ENCODE measurements around the gene CACNG3. TPM values are rescaled to one million over a fixed set of nuclear protein-coding genes. Genes with fewer than 3 reads are reported as not detected.

Gene CACNG3
- total RNA-seq, 1 experiment from 2014 or later: not detected

DNA sequence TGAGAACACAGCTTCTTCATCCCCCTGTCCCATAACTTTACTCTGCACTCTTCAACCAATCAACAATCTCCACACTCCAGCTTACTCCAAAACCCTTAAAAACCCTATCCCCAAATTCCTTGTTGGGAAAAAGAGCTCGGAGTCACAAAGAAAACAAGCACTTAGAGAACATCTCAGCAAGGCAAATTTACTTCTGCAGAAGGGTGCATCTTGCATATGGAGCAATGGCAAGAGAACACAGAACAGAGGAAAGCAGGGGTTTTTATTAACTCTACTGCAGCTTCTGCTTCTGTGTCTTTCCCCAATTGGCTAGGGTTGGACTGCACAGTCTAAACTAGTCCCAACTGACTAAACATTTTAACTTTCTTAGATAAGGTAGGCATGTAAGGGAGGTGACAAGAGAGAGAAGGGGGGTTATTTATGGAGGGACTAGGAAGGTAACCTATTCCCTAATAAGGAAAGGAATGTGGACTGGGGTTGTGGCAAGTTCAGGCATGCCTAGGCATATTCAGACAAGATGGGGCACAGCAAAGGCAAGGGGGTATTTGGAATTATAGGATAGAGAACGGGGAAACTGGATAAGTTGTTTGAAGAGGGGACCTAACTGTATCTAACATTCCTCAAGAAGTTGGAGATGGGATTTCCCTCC lies 125.5 kb downstream of the CACNG3 start:
- no peak overlapping the region for H3K4me2 ChIP-seq (ENCODE audit: insufficient read depth, insufficient read length, low read length)
- H2BK20ac ChIP-seq (ENCODE audit: low read depth, low read length, poor library complexity, severe bottlenecking): no peak overlapping the region
- H2AK5ac ChIP-seq (ENCODE audit: insufficient read length, low read length): no peak overlapping the region
- no peaks in the 10 kb centered on the region for H3K23me2 ChIP-seq (ENCODE audit: insufficient read length, low read depth, low read length, poor library complexity, severe bottlenecking)
- no peak overlapping the region for H3K18ac ChIP-seq (ENCODE audit: insufficient read length, low read depth, low read length)
- no peak for TF ChIP-seq CTCF (conservative IDR thresholded peaks at IDR 0.05)
- H4K20me1 ChIP-seq (ENCODE audit: control insufficient read depth, insufficient read depth, insufficient read length): no peaks in the 10 kb centered on the region
- H3K14ac ChIP-seq (ENCODE audit: insufficient read depth, low read length): no peak overlapping the region
- peak; percentile 40 for DNase-seq
- H3T11ph ChIP-seq (ENCODE audit: low read length): no peak overlapping the region
- no peak overlapping the region for H2AFZ ChIP-seq (ENCODE audit: low read length)
- H2BK12ac ChIP-seq (ENCODE audit: insufficient read length, low read depth, low read length): no peak overlapping the region
- H2BK120ac ChIP-seq (ENCODE audit: low read depth, low read length, poor library complexity, severe bottlenecking): no peak overlapping the region
- no peak overlapping the region for H3K23ac ChIP-seq (ENCODE audit: insufficient read length, low read depth, low read length)
- no peaks in the 10 kb centered on the region for H3K79me1 ChIP-seq (ENCODE audit: insufficient read depth, low read depth, low read length, poor library complexity, severe bottlenecking)
- H3K27me3 Mint-ChIP-seq (ENCODE audit: low read depth): peaks cover 49% of the 10 kb centered on the region
- H3K27ac Mint-ChIP-seq: no peak overlapping the region
- peaks cover 6% of the 10 kb centered on the region for H3K4me1 ChIP-seq (ENCODE audit: insufficient read depth, low read length)
- H3K27ac ChIP-seq (ENCODE audit: insufficient read length, low read depth, low read length): peak overlapping the region; percentile 60
- H3K9me3 ChIP-seq (ENCODE audit: control insufficient read depth, low read depth, low read length): peaks cover 16% of the 10 kb centered on the region
- peaks cover 30 to 36% (median 31%) of the 10 kb centered on the region in 3 experiments for H3K36me3 Mint-ChIP-seq (ENCODE audit: insufficient read depth in 1 of 3, low read depth in 3 of 3)
- no CpG with 5 or more reads among the region's 2 CpGs for WGBS (ENCODE audit: extremely low coverage, insufficient read length, low lambda C conversion rate)
- H3K27me3 ChIP-seq (ENCODE audit: insufficient read depth, low read length): no peaks in the 10 kb centered on the region
- no peak overlapping the region for H2BK15ac ChIP-seq (ENCODE audit: low read depth, low read length)
- H3K79me2 ChIP-seq (ENCODE audit: insufficient read depth, low read length): no peaks in the 10 kb centered on the region
- H3K9me3 Mint-ChIP-seq: peaks cover 52 to 53% of the 10 kb centered on the region in 2 experiments
- H4K5ac ChIP-seq (ENCODE audit: insufficient read length, low read depth, low read length): no peak overlapping the region
- no peak overlapping the region for H3K56ac ChIP-seq (ENCODE audit: insufficient read length, low read depth, low read length)
- no peak overlapping the region for H4K8ac ChIP-seq (replicated peaks; ENCODE audit: insufficient read length, low read depth, low read length)
- H3K9ac ChIP-seq (ENCODE audit: extremely low read depth, insufficient read length, low read length): no peak overlapping the region
- no peak overlapping the region for H3K4ac ChIP-seq (ENCODE audit: low read depth, low read length)
- H2BK5ac ChIP-seq (ENCODE audit: insufficient read length, low read length): no peak overlapping the region
- H4K91ac ChIP-seq (ENCODE audit: insufficient read length, low read depth, low read length): no peak overlapping the region
- peaks cover 28 to 38% of the 10 kb centered on the region in 2 experiments for H3K4me1 Mint-ChIP-seq
- H3K4me3 Mint-ChIP-seq: no peak overlapping the region; a peak in 1 of 5 replicates
